ENCODE measurements around the gene SPACDR. TPM values are rescaled to one million over a fixed set of nuclear protein-coding genes. Genes with fewer than 3 reads are reported as not detected.

Gene SPACDR
- total RNA-seq, 1 donor: 0.36 TPM

GRCh38 chr7:100490483-100491191, 26.6 kb upstream of the SPACDR start:
- TF ChIP-seq CTCF (IDR thresholded peaks at IDR 0.05; ENCODE audit: extremely low read depth, low read depth, low read length): no peak
- Histone ChIP-seq H3K9me3 (ENCODE audit: low read depth, low read length) (no peaks in the 10 kb centered on the region), H2AFZ (ENCODE audit: low read length) (no peak overlapping the region), H3K4me3 (ENCODE audit: insufficient read depth, low read length) (no peak overlapping the region), H3K36me3 (ENCODE audit: insufficient read depth, low read length) (no peaks in the 10 kb centered on the region), H3K27ac (ENCODE audit: low read depth, low read length) (no peak overlapping the region), H3K4me1 (ENCODE audit: insufficient read depth, low read length) (no peaks in the 10 kb centered on the region), H4K20me1 (ENCODE audit: insufficient read depth, low read length) (no peaks in the 10 kb centered on the region), H3K4me2 (ENCODE audit: insufficient read depth, low read length) (no peak overlapping the region), H3K79me2 (ENCODE audit: insufficient read depth, low read length) (no peaks in the 10 kb centered on the region), H3K27me3 (ENCODE audit: insufficient read depth, low read length) (no peaks in the 10 kb centered on the region)
- peak; percentile 84 for DNase-seq (ENCODE audit: insufficient read length, low spot score, missing footprints)

DNA sequence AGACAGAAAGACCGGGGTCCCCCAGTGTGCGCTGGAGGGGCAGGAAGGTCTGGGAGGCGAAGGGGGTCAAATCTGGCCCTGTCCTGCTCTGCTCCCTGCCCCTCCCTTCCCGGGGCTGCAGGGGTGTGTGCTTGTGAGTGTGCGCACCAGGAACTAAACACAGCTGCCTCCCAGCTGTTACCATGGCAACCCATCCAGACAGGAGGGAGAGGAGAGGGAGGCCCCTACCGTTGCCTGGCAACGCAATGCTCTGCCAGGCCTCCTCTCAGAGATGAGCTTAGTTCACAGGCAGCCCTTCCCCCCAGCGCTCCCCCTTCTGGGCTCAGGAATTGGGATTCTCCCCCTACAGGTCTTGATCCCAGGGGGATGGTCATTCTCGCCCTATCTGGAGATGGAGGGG, 25.8 kb upstream of the SPACDR start:
- Histone ChIP-seq H3K4me1 (ENCODE audit: insufficient read depth, low read length) (no peaks in the 10 kb centered on the region), H3K36me3 (ENCODE audit: insufficient read depth, low read length) (no peaks in the 10 kb centered on the region), H2AFZ (ENCODE audit: low read length) (no peak overlapping the region), H3K4me3 (ENCODE audit: insufficient read depth, low read length) (no peak overlapping the region), H3K27me3 (ENCODE audit: insufficient read depth, low read length) (no peaks in the 10 kb centered on the region), H4K20me1 (ENCODE audit: insufficient read depth, low read length) (no peaks in the 10 kb centered on the region), H3K9me3 (ENCODE audit: low read depth, low read length) (no peaks in the 10 kb centered on the region), H3K4me2 (ENCODE audit: insufficient read depth, low read length) (no peak overlapping the region), H3K27ac (ENCODE audit: low read depth, low read length) (no peak overlapping the region), H3K79me2 (ENCODE audit: insufficient read depth, low read length) (no peaks in the 10 kb centered on the region)
- no peak for TF ChIP-seq CTCF (IDR thresholded peaks at IDR 0.05; ENCODE audit: extremely low read depth, low read depth, low read length)
- DNase-seq (ENCODE audit: insufficient read length, low spot score, missing footprints): peak; percentile 98

GRCh38 chr7:100489121-100489520, 25.1 kb upstream of the SPACDR start:
- H3K4me2 ChIP-seq (ENCODE audit: insufficient read depth, low read length): no peak overlapping the region
- no peaks in the 10 kb centered on the region for H3K36me3 ChIP-seq (ENCODE audit: insufficient read depth, low read length)
- H4K20me1 ChIP-seq (ENCODE audit: insufficient read depth, low read length): no peaks in the 10 kb centered on the region
- no peaks in the 10 kb centered on the region for H3K27me3 ChIP-seq (ENCODE audit: insufficient read depth, low read length)
- no peaks in the 10 kb centered on the region for H3K9me3 ChIP-seq (ENCODE audit: low read depth, low read length)
- DNase-seq (ENCODE audit: insufficient read length, low spot score, missing footprints): peak; percentile 54
- no peaks in the 10 kb centered on the region for H3K4me1 ChIP-seq (ENCODE audit: insufficient read depth, low read length)
- H3K27ac ChIP-seq (ENCODE audit: low read depth, low read length): no peak overlapping the region
- no peak for TF ChIP-seq CTCF (IDR thresholded peaks at IDR 0.05; ENCODE audit: extremely low read depth, low read depth, low read length)
- no peak overlapping the region for H3K4me3 ChIP-seq (ENCODE audit: insufficient read depth, low read length)
- no peaks in the 10 kb centered on the region for H3K79me2 ChIP-seq (ENCODE audit: insufficient read depth, low read length)
- no peak overlapping the region for H2AFZ ChIP-seq (ENCODE audit: low read length)

DNA sequence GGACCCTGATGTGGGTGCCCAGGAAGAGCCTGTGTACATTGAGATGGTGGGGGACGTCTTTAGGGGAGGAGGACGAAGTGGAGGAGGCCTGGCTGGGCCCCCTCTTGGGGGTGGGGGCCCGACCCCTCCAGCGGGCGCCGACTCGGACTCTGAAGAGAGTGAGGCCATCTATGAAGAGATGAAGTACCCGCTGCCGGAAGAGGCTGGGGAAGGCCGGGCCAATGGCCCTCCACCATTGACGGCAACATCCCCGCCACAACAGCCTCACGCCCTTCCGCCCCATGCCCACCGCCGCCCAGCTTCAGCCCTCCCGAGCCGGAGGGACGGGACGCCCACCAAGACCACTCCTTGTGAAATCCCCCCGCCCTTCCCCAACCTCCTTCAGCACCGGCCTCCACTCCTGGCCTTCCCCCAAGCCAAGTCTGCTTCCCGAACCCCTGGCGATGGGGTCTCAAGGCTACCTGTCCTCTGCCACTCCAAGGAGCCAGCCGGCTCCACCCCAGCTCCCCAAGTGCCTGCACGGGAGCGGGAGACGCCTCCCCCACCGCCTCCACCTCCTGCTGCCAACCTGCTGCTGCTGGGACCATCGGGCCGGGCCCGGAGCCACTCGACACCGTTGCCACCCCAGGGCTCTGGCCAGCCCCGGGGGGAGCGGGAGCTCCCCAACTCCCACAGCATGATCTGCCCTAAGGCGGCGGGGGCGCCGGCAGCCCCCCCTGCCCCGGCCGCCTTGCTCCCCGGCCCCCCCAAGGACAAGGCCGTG, 24.5 kb upstream of the SPACDR start:
- Histone ChIP-seq H3K27me3 (ENCODE audit: insufficient read depth, low read length) (no peaks in the 10 kb centered on the region), H3K4me3 (ENCODE audit: insufficient read depth, low read length) (no peak overlapping the region), H3K79me2 (ENCODE audit: insufficient read depth, low read length) (no peaks in the 10 kb centered on the region), H3K27ac (ENCODE audit: low read depth, low read length) (no peak overlapping the region), H2AFZ (ENCODE audit: low read length) (no peak overlapping the region), H4K20me1 (ENCODE audit: insufficient read depth, low read length) (no peaks in the 10 kb centered on the region), H3K36me3 (ENCODE audit: insufficient read depth, low read length) (no peaks in the 10 kb centered on the region), H3K4me1 (ENCODE audit: insufficient read depth, low read length) (no peaks in the 10 kb centered on the region), H3K9me3 (ENCODE audit: low read depth, low read length) (no peaks in the 10 kb centered on the region), H3K4me2 (ENCODE audit: insufficient read depth, low read length) (no peak overlapping the region)
- DNase-seq (ENCODE audit: insufficient read length, low spot score, missing footprints): peak; percentile 73
- no peak for TF ChIP-seq CTCF (IDR thresholded peaks at IDR 0.05; ENCODE audit: extremely low read depth, low read depth, low read length)
